Prostate gland (tissue), 2 donors: ENCODE results near the gene IGLL5.

Experiments
- POLR2A ChIP-seq: fragments of 450-650 bp; IDR thresholded peaks from one replicate; pipeline ENCODE4 v1.6.1; 2016; ENCODE audit warnings: antibody characterized with exemption, mild to moderate bottlenecking
- TF ChIP-seq, protein P1 (sequence below), 4 experiments: fragments of 200-600 bp in 2 of 4; fragments of 450-650 bp in 2 of 4; sonication (generic) in 2 of 4; IDR thresholded peaks; 1 replicate in 3 of 4; 2 replicates in 1 of 4; pipeline ENCODE4 v1.5.1; 2016 to 2019; ENCODE audit warnings: antibody characterized with exemption in 4 of 4, mild to moderate bottlenecking in 2 of 4, moderate library complexity in 2 of 4

DNA sequence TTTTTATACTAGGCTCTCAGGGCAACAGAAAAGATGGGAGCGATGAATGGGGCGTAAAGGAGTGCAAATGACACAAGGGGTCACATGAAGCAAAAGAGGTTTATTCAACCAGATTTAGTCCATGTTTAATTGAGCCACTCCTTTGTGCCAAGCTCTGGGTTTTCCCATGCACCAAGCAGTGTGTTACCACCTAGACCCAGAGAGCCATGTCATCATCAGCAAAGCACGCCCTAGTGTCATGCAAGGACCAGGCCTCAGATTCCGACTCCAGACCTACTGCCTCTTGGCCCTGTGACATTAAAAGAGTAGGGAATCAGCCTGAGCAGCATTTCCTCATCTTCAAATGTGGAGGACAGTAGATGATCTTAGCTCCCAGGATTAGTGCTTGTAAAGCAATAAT lies 1.1 kb upstream of the IGLL5 start:
- TF ChIP-seq, protein P1, sequence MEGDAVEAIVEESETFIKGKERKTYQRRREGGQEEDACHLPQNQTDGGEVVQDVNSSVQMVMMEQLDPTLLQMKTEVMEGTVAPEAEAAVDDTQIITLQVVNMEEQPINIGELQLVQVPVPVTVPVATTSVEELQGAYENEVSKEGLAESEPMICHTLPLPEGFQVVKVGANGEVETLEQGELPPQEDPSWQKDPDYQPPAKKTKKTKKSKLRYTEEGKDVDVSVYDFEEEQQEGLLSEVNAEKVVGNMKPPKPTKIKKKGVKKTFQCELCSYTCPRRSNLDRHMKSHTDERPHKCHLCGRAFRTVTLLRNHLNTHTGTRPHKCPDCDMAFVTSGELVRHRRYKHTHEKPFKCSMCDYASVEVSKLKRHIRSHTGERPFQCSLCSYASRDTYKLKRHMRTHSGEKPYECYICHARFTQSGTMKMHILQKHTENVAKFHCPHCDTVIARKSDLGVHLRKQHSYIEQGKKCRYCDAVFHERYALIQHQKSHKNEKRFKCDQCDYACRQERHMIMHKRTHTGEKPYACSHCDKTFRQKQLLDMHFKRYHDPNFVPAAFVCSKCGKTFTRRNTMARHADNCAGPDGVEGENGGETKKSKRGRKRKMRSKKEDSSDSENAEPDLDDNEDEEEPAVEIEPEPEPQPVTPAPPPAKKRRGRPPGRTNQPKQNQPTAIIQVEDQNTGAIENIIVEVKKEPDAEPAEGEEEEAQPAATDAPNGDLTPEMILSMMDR (IDR thresholded peaks at IDR 0.05): no peak
- TF ChIP-seq POLR2A: no peak
